ENCODE measurements around the gene ADARB2.

Gene ADARB2

DNA sequence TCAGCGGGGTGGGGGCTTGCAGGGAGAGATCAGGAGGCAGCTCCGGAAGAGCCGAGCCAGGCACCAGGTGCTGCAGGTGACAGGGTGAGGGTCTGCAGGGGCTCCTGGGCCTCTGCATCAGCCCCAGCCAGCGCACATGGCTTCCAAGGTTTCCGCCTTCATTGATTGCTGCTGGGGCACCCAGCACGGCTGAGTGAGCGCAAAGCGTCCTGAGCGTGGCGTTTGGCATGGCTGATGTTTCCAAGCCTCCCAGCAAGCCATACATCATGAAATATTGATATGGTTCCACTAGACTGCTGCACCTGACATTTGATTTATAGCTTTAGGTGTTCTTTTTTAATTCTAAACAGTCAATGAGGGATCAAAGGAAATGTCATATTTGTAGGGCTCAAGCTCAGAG, 422.1 kb downstream of the ADARB2 start:
- no peak for DNase-seq (ENCODE audit: low read depth)

DNA sequence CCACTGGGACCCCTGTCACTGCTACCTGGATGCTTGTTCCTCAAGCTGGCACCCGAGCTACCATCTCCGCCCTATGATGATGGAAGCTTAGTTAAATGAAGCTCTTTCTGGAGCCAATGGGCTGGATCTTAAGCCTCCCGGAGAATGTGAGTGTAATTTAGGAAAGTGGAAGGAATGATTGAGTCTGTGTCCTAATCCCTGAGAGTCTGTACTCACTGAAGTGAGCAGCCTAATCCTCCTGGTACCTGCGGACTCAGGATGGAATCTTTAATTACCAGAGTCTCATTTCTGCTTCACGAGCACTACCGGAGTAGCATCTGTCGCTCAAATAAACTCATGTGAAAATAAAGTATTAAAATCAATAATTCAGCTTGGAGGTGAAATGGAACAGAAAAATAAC, 425.6 kb downstream of the ADARB2 start:
- no peak for DNase-seq (ENCODE audit: low read depth)

DNA sequence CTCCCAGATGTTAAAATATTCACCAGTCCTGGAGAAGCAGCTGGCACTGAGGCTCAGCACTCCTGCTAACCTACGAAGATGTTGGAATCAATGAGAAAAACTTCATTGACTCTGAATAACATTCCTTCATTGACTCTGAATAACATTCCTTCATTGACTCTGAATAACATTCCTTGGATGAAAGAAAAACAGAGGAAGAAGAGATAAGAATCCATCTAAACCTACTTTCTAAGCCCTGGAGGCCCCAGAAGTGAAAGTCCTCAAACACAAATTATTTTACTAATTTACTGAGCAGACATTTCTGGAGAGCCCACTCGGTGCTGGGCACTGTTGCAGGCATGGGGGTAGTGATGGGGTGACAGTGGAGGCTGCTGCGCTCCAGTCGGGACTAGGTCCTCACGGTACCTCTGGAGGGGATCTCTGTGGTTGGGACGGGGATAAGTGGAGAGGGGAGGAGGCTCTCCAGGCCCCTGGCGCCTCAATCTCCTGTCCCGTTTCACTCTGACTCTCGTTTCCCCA, 427.0 kb downstream of the ADARB2 start:
- DNase-seq (ENCODE audit: low read depth) = no peak

DNA sequence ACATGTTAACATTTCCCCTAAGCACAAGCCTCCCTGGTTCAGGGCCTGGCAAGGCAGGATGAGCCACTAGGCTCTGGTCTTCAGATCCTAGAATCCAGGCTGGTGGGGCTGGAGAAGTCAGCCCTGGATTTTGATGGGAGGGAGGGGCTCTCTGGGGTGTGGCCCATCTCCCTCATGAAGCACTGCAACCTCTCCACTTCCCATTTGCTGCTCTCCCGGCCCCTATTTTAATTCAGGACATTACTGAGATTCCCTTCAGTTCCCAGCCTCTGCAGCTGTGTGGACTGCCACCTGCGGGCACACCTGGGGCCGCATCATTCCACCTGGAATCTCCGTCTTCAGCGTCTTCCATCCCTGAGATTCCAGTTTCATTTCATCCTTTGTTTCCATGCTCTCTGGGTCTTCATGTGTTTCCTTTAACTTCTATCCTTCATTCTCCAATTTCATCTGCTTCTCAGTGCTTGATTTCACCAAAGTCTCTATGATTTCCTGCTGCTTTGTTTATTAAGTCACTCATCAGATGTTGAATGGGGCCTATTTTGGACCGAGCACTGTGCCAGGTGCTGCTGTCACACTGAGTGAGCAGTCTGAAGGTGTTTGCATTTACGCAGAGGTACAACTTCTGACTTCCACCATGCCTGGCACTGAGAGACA, 427.6 kb downstream of the ADARB2 start:
- DNase-seq (ENCODE audit: low read depth) = no peak

DNA sequence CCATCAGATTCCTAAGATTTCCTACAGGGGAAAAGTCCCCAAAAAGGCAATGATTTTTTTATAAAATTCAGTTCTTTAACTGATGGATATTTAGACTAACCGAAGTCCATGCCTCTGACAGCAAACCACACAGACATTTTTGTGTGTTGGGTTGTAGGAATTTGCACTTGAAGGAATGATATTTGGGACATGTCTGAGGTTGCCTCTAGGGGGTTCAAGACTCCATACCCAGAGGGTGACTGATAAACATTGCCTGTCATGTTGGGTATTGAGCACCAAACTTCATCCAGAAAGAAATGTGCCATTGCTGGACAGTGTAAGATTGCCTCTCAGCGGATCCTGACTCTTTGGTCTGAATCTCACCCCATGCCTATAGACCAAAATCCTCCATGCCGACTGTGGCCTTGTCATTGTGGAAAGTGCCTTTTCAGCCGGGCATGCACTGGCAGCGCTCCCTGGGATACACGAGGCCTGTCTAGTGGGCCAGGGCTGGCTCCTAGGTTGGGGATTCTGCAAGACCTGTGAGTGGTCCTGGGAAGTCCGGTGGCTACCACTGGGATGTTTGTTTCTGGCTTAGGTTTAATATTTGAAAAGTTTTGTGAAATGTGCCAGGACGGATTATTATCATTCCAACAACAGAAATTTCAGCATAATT, 428.2 kb downstream of the ADARB2 start:
- DNase-seq (ENCODE audit: low read depth) = no peak

DNA sequence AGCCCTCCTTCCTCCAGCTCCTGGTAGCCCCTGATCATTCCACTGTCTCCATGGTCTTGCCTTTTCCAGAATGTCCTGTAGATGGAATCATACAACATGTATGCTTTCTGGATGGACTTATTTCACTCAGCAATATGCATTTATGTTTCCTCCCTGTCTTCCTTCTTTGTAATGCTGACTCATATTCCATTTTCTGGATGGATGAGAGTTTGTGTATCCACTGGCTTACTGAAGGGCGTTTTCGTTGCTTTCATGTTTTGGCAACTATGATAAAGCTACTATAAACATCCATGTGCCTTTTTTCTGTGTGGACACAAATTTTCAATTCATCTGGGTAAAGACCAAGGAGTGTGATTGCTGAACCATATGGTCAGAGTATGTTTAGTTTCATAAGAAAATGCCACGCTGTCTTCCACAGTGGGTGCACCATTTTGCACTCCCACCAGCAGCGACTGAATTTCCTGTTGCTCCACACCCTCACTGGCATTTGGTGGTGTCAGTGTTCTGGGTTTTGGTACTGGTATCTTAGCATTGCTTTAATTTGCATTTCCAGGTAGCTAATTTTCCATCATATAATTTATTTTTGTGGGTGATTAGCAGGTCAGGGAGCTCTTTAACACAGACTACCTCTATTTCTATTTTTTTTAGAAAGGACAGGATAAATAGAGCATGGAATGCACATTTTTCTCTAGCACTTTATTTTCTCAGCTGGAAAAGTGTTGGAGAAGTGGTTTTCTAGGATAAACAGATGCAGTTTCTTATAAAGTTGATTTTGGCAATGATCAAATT, 429.0 kb downstream of the ADARB2 start:
- no peak for DNase-seq (ENCODE audit: low read depth)

DNA sequence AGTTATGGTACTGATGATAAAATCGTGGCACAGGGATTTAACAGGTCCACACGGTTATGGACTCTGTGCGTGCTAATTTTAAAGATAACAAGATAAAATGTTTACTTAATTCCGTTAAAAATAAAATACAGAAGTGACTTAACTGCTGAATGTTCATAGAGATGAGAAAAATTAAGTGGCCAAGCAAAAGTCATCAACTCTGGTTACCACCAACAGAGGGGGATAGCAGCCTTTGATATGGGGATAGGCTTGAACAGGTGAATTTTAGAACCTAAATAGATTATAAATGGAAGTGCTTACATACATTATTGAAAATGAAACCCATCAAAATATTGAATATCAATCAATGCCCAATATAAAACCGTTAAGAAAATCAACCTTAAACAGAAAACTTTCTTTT, 436.2 kb downstream of the ADARB2 start:
- no peak for DNase-seq (ENCODE audit: low read depth)

DNA sequence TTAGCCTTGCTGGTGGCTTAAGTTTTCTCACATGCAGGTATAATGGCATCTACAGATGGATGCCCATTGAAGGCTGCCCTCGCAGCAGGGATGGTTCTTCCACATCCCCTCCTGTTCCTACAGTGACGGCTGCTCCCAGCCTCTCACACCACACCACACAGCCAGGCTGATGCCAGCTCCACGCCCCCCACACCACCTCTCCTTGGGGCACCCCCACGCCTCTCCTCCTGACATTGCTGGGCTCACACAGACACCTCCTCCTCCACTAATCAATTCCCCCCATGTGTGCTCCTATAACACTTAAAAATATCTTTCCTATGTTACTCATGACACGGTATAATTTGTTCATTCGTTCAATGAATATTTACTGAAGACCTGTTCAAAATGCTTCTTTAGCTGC, 437.1 kb downstream of the ADARB2 start:
- no peak for DNase-seq (ENCODE audit: low read depth)

DNA sequence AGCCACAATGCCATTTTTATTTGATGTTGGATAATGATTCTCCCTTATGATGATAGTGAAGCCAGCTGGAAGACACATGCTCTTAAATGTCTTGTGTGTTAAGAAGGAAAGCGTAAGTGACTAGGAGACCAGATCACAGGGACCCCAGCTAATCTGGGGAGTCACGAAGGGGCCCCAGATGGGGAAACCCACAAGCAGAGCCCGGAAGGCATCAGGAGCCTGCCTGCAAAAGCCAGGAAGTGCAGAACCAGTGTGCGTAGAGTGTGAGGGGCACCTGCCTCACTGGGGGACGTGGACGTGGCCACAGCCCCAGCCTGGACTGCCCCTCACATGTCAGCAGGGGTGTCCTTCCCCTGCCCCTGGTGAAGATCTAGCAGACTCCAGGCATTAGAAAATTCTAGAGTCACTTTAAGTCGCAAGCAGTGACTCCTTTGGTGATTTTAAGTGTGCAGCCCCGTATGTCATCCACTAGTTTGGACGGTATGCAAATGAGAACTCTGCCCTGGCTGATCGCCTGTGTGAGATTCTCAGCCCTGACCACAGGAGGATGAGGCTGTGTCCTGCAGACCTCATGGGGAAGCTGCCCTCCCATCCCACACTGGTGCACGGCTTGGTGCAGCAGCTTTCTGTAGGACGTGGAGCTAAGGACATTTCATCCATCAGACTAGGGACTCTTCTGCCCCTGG, 438.1 kb downstream of the ADARB2 start:
- DNase-seq (ENCODE audit: low read depth) = no peak

DNA sequence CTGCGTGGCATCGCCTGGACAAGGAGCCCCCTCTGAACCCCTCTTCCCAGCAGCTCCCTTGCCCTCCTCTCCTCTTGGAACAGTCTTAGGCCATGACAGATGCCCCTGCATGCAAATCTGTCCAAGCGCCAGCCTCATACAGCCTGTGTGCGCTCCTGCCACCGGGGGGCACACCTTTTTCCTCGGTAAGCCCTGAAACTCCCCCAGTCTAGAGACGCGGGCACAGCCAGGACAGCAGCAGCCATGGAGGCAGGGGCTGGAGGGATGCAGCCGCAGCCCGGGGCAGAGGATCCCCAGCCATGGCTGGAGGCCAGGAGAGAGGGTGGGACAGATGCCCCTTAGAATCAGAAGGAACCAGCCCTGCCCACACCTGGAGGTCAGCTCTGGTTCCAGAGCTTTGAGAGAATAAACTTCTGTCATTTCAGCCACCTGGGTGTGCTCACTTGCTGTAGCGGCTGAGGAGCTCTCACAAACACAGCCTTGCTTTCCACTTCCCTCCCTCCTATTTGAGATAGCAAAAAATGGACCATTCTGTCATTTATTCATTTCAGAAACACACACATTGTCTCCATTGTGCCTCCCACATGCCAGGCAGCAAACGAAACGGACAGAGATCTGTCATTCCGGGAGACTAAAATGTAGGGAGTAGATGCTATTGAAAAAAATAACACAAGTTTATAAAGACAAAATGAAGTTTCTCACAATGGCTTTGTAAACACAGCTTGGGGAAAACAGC, 439.6 kb downstream of the ADARB2 start:
- DNase-seq (ENCODE audit: low read depth) = no peak

DNA sequence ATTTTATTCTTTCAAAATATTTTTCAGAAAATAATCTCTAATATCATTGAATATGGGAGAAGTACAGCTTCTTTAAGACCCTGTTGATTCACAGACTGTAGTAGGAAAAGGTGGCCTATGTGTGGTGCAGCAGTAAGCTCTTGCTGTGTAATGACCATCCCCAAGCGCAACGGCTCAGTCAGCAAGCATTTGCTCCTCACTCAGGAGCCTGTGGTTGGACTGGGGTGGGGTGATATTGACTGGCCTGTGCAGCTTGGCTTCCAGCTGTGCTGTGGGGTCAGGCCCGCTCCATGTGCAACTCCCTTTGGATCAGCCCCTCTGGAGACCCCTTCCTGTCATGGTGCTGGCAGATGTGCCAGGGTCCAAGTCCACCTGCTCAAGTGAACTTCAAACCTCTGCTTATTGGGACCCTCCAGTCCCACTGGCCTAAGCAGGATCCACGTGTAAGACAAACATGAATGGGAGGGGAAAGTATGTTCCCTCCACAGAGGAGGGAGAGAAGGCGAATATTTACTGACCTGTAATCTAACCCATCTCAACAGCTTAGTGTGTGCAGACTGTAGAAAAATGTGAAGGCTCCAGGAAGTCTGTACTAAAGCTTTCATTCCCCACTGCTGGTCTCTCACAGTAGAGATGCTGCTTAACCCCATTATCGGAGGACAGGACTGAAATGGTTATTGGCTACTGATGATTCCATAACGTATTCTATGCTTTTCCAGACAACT, 441.4 kb downstream of the ADARB2 start:
- no peak for DNase-seq (ENCODE audit: low read depth)

DNA sequence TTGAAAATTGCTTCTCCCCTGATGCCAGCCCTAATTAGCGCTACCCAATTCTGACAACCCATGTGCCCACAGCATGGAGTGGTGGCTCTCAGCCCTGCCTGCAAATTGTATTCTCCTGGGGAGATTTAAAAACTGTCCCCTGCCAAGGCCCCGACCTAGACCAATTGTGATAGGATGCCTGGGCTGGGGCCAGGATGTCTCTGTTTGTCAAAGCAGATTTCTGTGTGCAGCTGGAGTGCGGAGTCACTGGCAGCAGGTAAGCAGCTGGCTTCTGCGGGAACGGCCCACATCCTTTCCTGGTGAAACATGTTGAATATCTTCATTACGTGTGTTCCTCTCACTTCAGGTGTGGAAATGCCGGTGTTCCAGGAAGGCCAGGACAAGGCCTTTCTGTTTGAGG, 442.6 kb downstream of the ADARB2 start:
- DNase-seq (ENCODE audit: low read depth) = no peak

DNA sequence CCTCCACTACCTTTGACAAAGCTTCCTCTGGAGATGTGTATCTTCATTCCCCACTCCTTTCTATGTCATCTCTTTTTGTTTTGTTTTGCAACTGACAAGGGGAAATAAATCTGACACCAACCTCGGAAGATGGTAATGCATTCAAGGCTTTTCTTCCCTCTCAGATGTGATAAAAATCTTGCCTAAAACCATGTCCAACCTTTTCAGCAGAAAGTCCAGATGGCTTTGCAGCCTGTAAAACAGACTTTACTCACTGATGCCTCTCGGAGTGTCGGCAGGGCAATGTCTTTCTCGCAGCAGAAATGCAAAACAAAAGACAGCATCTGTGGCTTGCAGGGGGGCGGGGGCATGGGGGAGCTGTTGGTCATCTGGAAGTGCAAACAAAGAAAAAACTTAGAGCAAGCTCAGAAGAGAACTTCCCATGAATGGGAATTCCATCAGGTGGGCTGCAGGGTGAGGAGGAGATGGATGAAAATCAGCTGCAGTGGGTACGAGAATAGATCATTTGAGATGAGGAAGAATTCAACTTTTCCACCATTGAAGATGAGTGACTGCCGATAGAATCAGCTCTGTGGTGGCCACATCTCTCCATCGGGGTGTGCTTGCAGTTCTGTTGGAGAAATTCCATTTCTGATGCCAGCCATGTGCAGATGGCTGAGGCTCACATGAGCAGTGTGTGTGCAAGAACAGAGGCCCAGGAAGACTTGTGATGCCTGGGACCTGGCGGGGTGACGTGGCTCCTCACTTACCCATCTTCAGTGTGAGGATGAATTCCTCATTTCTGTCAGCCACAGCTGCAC, 443.5 kb downstream of the ADARB2 start:
- DNase-seq (ENCODE audit: low read depth) = no peak

DNA sequence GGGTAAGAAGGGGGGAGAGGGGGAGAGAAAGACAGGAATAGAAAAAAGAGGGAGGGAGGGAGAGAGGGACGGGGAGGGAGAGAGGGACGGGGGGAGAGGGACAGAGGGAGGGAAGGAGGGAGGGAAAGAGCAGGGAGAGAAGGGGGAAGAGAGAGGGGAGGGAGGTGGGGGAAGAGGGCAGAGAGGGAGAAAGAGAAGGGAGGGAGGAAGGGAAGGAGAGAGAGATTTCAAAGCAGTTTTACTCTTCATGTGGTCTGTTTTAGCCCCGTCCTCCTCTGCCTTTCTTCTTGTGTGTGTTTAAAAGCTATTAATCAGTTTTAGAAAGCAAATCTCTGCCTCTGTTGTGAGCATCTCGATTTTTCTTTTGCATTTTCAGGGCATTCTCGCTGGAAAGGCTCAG, 444.2 kb downstream of the ADARB2 start:
- DNase-seq (ENCODE audit: low read depth) = no peak

DNA sequence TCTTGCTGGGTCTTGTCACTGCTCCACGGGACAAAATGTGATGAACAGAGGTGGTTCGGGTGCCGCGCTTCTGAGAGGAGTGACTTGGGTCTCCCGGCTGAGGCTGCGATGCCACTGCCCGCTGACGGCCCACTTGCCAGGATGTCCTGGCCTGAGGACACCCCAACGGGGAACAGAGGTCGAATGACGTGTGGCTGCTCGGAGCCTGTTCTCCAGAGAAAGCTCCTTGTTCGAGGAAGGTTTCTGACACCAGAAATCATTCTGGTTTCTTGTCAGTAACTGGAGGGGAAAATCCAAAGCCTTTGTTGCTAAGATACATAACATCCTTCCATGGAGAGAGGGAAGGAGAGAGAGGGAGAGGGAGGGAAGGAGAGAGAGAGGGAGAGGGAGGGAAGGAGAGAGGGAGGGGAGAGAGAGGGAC, 444.7 kb downstream of the ADARB2 start:
- no peak for DNase-seq (ENCODE audit: low read depth)

DNA sequence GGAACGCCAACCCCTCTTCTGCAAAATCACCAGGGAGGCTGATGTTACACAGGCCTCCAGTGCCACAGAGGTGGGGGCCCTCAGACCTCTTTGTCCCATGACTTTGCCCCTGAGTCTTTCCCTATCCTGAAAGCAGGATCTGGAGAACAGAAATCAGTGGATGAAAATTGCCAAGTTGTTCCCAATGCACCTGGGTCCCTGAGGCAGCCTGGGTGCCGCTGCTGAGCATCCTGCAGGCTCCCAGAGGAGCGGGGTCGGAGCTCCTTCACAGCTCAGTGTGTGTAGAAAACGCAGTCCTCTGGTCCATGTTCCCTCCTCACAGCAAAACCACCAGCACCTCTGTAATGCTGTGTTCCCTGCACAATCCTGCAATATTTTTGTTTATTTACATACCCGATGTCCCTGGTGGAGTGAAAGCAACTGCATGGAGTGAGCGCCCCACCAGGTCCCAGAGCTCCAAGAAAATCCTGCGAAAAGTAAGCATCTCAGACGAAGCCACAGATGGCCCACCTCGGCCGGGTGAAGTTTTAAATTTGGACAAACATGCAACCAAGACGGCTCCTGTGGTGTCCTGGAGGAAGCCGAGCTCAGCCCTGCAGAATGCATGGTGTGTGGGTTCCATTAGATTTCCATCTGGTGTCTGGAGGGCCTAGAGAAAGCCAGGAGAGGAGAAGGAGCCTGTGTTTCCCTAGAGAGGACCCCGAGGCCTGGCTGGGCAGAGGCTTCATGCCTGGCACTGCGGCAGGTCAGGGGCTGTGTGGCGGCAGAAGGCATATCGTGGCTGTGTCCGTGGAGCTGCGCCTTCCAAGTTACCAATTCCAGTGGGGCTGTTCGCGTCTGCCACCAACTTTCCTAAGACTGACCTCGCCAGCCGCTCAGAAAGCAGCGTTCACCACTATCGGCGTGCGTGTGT, 445.9 kb downstream of the ADARB2 start:
- no peak for DNase-seq (ENCODE audit: low read depth)

DNA sequence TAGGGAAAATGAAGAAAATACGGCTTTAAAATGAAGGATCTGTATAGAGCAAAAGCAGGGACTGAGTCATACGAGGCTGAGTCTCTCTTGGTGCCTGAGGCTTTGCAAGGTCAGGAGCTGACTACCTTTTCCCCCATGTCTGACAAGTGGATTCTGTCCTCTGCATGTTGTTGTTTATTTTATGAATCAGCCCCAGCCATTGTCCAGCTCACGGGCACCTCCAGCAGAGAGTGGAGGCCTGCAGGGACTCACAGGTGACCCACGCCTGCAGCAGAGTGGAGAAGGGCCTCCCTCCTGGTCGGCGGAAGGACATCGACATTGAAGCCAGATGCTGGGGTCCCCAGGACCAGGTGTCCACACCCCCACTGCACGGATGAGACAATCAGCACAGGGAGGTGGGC, 447.3 kb downstream of the ADARB2 start:
- DNase-seq (ENCODE audit: low read depth) = no peak

DNA sequence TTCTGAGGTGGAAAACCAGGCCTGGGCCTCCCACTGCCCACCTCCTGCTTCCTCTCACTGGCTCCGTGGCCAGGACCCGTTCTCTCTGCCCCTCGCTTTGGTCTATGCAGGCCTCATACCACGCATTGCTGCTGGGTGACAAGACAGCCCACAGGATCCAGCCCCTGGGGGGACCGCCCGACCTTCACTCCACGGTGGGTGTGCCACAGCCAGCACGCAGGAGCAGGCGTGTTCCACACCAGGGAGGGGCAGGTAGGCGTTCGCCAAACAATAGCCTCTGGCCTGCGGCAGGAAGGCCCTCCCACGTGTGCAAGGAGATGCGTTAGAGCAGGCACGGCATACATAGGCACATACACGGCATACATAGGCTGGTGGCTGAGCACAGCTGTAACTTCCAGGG, 447.7 kb downstream of the ADARB2 start:
- no peak for DNase-seq (ENCODE audit: low read depth)

DNA sequence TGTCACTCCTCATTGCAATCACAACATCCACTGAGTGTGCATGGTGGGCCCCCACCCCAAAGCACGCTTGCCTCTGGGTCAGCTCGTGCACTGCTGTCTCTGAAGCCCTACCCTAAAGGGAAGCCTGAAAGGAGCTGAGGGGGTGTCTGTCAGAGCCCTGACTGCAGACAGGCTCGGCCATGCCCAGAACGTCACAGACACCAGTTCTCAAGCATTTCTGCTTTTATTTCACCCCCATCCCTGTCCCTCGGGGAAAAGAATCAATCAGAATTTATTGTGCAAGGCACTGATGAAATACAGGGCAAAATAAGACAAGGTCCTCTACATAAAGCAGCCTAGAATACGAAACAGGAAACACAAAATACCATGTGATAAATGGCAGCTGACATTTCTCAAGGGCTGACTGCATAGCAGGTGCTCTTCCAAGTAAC, 449.3 kb downstream of the ADARB2 start:
- DNase-seq (ENCODE audit: low read depth) = no peak
